Measurements from ENCODE around the gene SMOC1. TPM values are rescaled to one million over a fixed set of nuclear protein-coding genes. Genes with fewer than 3 reads are reported as not detected.

The SMOC1 gene
- total and polyA plus RNA-seq, 2 of the 8 experiments (the other 6 are each of a cell fraction or from before 2014, with no cell fraction given): 1.6 to 2.4 TPM

- H2AK5ac ChIP-seq (ENCODE audit: low read depth, low read length): no peak overlapping the region
- H3K4me2 ChIP-seq (ENCODE audit: insufficient read depth in 1 of 2, low read depth in 2 of 2, low read length in 2 of 2): no peak overlapping the region
- H3K4me3 ChIP-seq (ENCODE audit: extremely low read depth in 1 of 4, insufficient read depth in 2 of 4, low read depth in 3 of 4, low read length in 4 of 4): no peak overlapping the region
- H3K23ac ChIP-seq (ENCODE audit: insufficient read length): no peak overlapping the region
- ChIA-PET POLR2A (ENCODE audit: partially characterized antibody) (no interaction called here), CTCF (ENCODE audit: partially characterized antibody) (interaction anchor here (1.7 kb wide), 1 partner anchor 64 kb away, joined by 4 read pairs; no protein-coding TSS in a partner anchor)
- no peak overlapping the region for H4K8ac ChIP-seq (ENCODE audit: extremely low read depth, insufficient read depth, low read length)
- H3K23me2 ChIP-seq (ENCODE audit: low read depth, low read length): no peaks in the 10 kb centered on the region
- no peak overlapping the region for H2BK5ac ChIP-seq (ENCODE audit: low read depth, low read length)
- H4K5ac ChIP-seq (ENCODE audit: insufficient read length, low read depth, low read length): no peak overlapping the region
- no peak overlapping the region for H3K9ac ChIP-seq (replicated peaks in 1 of 4; ENCODE audit: extremely low read depth in 1 of 4, low read depth in 3 of 4, low read length in 3 of 4)
- no peak overlapping the region for H4K91ac ChIP-seq (replicated peaks; ENCODE audit: insufficient read length, low read length)
- no peaks in the 10 kb centered on the region for H3K4me1 ChIP-seq (replicated peaks in 1 of 4; ENCODE audit: control insufficient read depth in 3 of 4, insufficient read depth in 4 of 4, low read length in 3 of 4)
- H2BK20ac ChIP-seq (ENCODE audit: low read length): no peak overlapping the region
- WGBS, 2 experiments (ENCODE audit: extremely low coverage in 1 of 2, insufficient coverage in 1 of 2, insufficient read length in 1 of 2, insufficient replicate concordance in 2 of 2, low coverage in 1 of 2, low lambda C conversion rate in 2 of 2, missing lambda C conversion rate in 1 of 2): 94% methylated on average over 4 of the region's 4 CpGs; no CpG with 5 or more reads in 1 of the 2 experiments
- H3K27me3 ChIP-seq (replicated peaks in 1 of 4; ENCODE audit: control insufficient read depth in 3 of 4, extremely low read depth in 1 of 4, insufficient read depth in 3 of 4, low read length in 3 of 4): no peaks in the 10 kb centered on the region
- no peaks in the 10 kb centered on the region for H3K9me3 ChIP-seq (ENCODE audit: insufficient read depth in 2 of 2, low read depth in 1 of 2, low read length in 1 of 2)
- DNase-seq (ENCODE audit: low read depth in 1 of 2, low spot score in 2 of 2): no peak
- no peak overlapping the region for H3K4ac ChIP-seq (replicated peaks; ENCODE audit: insufficient read length, low read depth, low read length)
- no peak overlapping the region for H3K27ac ChIP-seq (ENCODE audit: low read depth, low read length)
- no peaks in the 10 kb centered on the region for H3K79me2 ChIP-seq (ENCODE audit: control insufficient read depth in 1 of 2, insufficient read depth in 2 of 2, low read length in 2 of 2)
- H3K14ac ChIP-seq (ENCODE audit: insufficient read length): no peak overlapping the region
- H2BK120ac ChIP-seq (replicated peaks; ENCODE audit: low read depth, low read length): no peak overlapping the region
- H2AFZ ChIP-seq (ENCODE audit: low read length): no peak overlapping the region
- TF ChIP-seq JUN (IDR thresholded peaks at IDR 0.05; ENCODE audit: low read depth, low read length) (no peak), JUND (IDR thresholded peaks at IDR 0.05; ENCODE audit: low read length) (no peak), POLR2A (IDR thresholded peaks at IDR 0.05; ENCODE audit: control extremely low read depth in 1 of 2, low read depth in 2 of 2, low read length in 2 of 2) (no peak), HDAC6 (IDR thresholded peaks at IDR 0.05; ENCODE audit: low read depth, low read length) (no peak), MAX (IDR thresholded peaks at IDR 0.05) (no peak), SRF (IDR thresholded peaks at IDR 0.05; ENCODE audit: low read depth, low read length) (no peak), CTCF (IDR thresholded peaks at IDR 0.05; ENCODE audit: control extremely low read depth in 1 of 3, insufficient read depth in 1 of 3, low read depth in 1 of 3, low read length in 3 of 3) (no peak), SAP30 (IDR thresholded peaks at IDR 0.05; ENCODE audit: insufficient read depth, insufficient replicate concordance, low read length) (no peak), YY1 (IDR thresholded peaks at IDR 0.05; ENCODE audit: low read depth, low read length) (no peak), NANOG (IDR thresholded peaks at IDR 0.05; ENCODE audit: insufficient read depth, low read depth, low read length, poor library complexity, severe bottlenecking) (no peak), KDM5A (IDR thresholded peaks at IDR 0.05; ENCODE audit: low read length) (no peak)
- H2BK12ac ChIP-seq (ENCODE audit: low read depth, low read length): no peak overlapping the region
- H3K18ac ChIP-seq (ENCODE audit: extremely low read depth, low read length): no peak overlapping the region
- FAIRE-seq: no peak
- no peaks in the 10 kb centered on the region for H3K79me1 ChIP-seq (ENCODE audit: low read depth, low read length)
- H3K56ac ChIP-seq (replicated peaks; ENCODE audit: insufficient read length, low read depth, low read length): no peak overlapping the region
- H2BK15ac ChIP-seq (ENCODE audit: low read length): no peak overlapping the region
- no peaks in the 10 kb centered on the region for H4K20me1 ChIP-seq (replicated peaks in 1 of 2; ENCODE audit: control insufficient read depth in 1 of 2, insufficient read depth in 2 of 2, low read length in 2 of 2)
- H3K36me3 ChIP-seq (ENCODE audit: control insufficient read depth in 2 of 4, insufficient read depth in 4 of 4, low read length in 3 of 4): no peaks in the 10 kb centered on the region
Measured at GRCh38 chr14:69963966-69964365, 84.8 kb downstream of the SMOC1 start.

Measured in H1 (cell line).